GM12878 (cell line): ENCODE results near the gene ATP5F1B. TPM values are rescaled to one million over a fixed set of nuclear protein-coding genes. Genes with fewer than 3 reads are reported as not detected.
A peak's percentile ranks its signal among the peaks of the same experiment; 100 is the strongest.

Experiments used
- CEBPZ ChIP-seq: fragments of 150-350 bp; IDR thresholded peaks from 2 replicates; pipeline ENCODE4 v1.6.1; 2016; ENCODE audit warnings: low read depth, low read length
- CREM ChIP-seq: IDR thresholded peaks from 2 replicates; pipeline ENCODE4 v1.6.1; 2014; ENCODE audit warnings: antibody characterized with exemption, low read depth
- EED ChIP-seq: sonication (generic); IDR thresholded peaks from 2 replicates; pipeline ENCODE4 v1.6.1; 2016; ENCODE audit warnings: antibody characterized with exemption, low read depth
- EZH2 ChIP-seq: IDR thresholded peaks from 2 replicates; pipeline ENCODE4 v1.6.1; 2012; ENCODE audit warnings: low read depth, mild to moderate bottlenecking, control low read depth, inconsistent platforms, low read length, borderline replicate concordance; ENCODE audit not compliant: control insufficient read depth
- HDGF ChIP-seq: fragments of 450-650 bp; IDR thresholded peaks from 2 replicates; pipeline ENCODE4 v1.6.1; 2016; ENCODE audit warnings: antibody characterized with exemption
- LARP7 ChIP-seq: fragments of 450-650 bp; IDR thresholded peaks from 2 replicates; pipeline ENCODE4 v1.6.1; 2017; ENCODE audit warnings: mild to moderate bottlenecking
- RAD21 ChIP-seq: IDR thresholded peaks from 2 replicates; pipeline ENCODE4 v1.6.1; 2011; ENCODE audit warnings: mild to moderate bottlenecking, low read depth, low read length, moderate library complexity; ENCODE audit not compliant: insufficient read depth
- USF1 ChIP-seq: IDR thresholded peaks from 2 replicates; pipeline ENCODE4 v1.6.1; 2011; ENCODE audit warnings: borderline replicate concordance, low read depth, mild to moderate bottlenecking, moderate library complexity, mixed read lengths, low read length; ENCODE audit not compliant: insufficient read depth; ENCODE audit errors: extremely low read length
- ZBTB40 ChIP-seq: fragments of 450-650 bp; IDR thresholded peaks from 2 replicates; pipeline ENCODE4 v1.6.1; 2016; ENCODE audit warnings: mild to moderate bottlenecking, moderate library complexity, borderline replicate concordance
- polyA plus RNA-seq, 11 experiments: library from polyadenylated mRNA; depleted of rRNA in 4 of 11; unstranded in 6 of 11; stranded (reverse) in 5 of 11; fragments of >200 nt; fragmentation: Nextera tagmentation in 4 of 11; fragmentation: Illumina TruSeq in 1 of 11; extraction: Ambion mirVana in 4 of 11; extraction: Trizol in 1 of 11; gene quantifications; 1 replicate in 1 of 11; 2 replicates in 10 of 11; pipeline versions ENCODE4 v1.2.1 to v1.2.3, GENCODE V29; 2011 to 2016; ENCODE audit warnings: inconsistent platforms in 2 of 11, missing spikeins in 2 of 11, low read depth in 1 of 11
- total RNA-seq, 4 experiments: library from RNA; depleted of rRNA in 3 of 4; stranded (reverse); fragments of >200 nt in 3 of 4; fragmentation: Illumina TruSeq in 1 of 4; extraction: Trizol in 1 of 4; gene quantifications; 2 replicates each; pipeline versions ENCODE4 v1.2.1 to v1.2.3, GENCODE V29; 2013 to 2021
- TF ChIP-seq, protein P1 (sequence below): fragments of 450-650 bp; IDR thresholded peaks from 2 replicates; pipeline ENCODE4 v1.6.1; 2017; ENCODE audit warnings: mild to moderate bottlenecking, low read depth, inconsistent platforms; ENCODE audit not compliant: poor library complexity, severe bottlenecking
- TF ChIP-seq, protein P2 (sequence below): fragments of 450-650 bp; IDR thresholded peaks from 2 replicates; pipeline ENCODE4 v1.6.1; 2017; ENCODE audit warnings: mild to moderate bottlenecking, moderate library complexity

Gene ATP5F1B
- total and polyA plus RNA-seq, 10 of the 15 experiments (the other 5 are each of a cell fraction or from before 2014, with no cell fraction given), result 671 to 1,908 (median 1,031) TPM

- TF ChIP-seq USF1, result no peak
- TF ChIP-seq, protein P1, sequence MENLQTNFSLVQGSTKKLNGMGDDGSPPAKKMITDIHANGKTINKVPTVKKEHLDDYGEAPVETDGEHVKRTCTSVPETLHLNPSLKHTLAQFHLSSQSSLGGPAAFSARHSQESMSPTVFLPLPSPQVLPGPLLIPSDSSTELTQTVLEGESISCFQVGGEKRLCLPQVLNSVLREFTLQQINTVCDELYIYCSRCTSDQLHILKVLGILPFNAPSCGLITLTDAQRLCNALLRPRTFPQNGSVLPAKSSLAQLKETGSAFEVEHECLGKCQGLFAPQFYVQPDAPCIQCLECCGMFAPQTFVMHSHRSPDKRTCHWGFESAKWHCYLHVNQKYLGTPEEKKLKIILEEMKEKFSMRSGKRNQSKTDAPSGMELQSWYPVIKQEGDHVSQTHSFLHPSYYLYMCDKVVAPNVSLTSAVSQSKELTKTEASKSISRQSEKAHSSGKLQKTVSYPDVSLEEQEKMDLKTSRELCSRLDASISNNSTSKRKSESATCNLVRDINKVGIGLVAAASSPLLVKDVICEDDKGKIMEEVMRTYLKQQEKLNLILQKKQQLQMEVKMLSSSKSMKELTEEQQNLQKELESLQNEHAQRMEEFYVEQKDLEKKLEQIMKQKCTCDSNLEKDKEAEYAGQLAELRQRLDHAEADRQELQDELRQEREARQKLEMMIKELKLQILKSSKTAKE, result peak; percentile 98
- peak; percentile 44; the same call in 1 of the 2 replicates for TF ChIP-seq EED
- peak; percentile 95 for TF ChIP-seq CREM
- TF ChIP-seq RAD21, result no peak
- TF ChIP-seq CEBPZ, result peak; percentile 99
- peak; percentile 65; the same call in 1 of the 2 replicates for TF ChIP-seq LARP7
- TF ChIP-seq, protein P2, sequence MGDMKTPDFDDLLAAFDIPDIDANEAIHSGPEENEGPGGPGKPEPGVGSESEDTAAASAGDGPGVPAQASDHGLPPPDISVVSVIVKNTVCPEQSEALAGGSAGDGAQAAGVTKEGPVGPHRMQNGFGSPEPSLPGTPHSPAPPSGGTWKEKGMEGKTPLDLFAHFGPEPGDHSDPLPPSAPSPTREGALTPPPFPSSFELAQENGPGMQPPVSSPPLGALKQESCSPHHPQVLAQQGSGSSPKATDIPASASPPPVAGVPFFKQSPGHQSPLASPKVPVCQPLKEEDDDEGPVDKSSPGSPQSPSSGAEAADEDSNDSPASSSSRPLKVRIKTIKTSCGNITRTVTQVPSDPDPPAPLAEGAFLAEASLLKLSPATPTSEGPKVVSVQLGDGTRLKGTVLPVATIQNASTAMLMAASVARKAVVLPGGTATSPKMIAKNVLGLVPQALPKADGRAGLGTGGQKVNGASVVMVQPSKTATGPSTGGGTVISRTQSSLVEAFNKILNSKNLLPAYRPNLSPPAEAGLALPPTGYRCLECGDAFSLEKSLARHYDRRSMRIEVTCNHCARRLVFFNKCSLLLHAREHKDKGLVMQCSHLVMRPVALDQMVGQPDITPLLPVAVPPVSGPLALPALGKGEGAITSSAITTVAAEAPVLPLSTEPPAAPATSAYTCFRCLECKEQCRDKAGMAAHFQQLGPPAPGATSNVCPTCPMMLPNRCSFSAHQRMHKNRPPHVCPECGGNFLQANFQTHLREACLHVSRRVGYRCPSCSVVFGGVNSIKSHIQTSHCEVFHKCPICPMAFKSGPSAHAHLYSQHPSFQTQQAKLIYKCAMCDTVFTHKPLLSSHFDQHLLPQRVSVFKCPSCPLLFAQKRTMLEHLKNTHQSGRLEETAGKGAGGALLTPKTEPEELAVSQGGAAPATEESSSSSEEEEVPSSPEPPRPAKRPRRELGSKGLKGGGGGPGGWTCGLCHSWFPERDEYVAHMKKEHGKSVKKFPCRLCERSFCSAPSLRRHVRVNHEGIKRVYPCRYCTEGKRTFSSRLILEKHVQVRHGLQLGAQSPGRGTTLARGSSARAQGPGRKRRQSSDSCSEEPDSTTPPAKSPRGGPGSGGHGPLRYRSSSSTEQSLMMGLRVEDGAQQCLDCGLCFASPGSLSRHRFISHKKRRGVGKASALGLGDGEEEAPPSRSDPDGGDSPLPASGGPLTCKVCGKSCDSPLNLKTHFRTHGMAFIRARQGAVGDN, result peak; percentile 56
- 0 out of 2 replicates have a peak, but pooled peaks have one; percentile 14 for TF ChIP-seq HDGF
- peak; percentile 92; the same call in 1 of the 2 replicates for TF ChIP-seq ZBTB40
- TF ChIP-seq EZH2, result no peak
Measured at GRCh38 chr12:56645717-56646446, at the start of gene ATP5F1B (continued).
